ENCODE measurements around the gene VARS2. TPM values are rescaled to one million over a fixed set of nuclear protein-coding genes. Genes with fewer than 3 reads are reported as not detected.

Gene VARS2
- total and polyA plus RNA-seq, 9 of the 15 experiments (the other 6 are each of a cell fraction or from before 2014, with no cell fraction given): 1.6 to 53.6 (median 29.9) TPM

DNA sequence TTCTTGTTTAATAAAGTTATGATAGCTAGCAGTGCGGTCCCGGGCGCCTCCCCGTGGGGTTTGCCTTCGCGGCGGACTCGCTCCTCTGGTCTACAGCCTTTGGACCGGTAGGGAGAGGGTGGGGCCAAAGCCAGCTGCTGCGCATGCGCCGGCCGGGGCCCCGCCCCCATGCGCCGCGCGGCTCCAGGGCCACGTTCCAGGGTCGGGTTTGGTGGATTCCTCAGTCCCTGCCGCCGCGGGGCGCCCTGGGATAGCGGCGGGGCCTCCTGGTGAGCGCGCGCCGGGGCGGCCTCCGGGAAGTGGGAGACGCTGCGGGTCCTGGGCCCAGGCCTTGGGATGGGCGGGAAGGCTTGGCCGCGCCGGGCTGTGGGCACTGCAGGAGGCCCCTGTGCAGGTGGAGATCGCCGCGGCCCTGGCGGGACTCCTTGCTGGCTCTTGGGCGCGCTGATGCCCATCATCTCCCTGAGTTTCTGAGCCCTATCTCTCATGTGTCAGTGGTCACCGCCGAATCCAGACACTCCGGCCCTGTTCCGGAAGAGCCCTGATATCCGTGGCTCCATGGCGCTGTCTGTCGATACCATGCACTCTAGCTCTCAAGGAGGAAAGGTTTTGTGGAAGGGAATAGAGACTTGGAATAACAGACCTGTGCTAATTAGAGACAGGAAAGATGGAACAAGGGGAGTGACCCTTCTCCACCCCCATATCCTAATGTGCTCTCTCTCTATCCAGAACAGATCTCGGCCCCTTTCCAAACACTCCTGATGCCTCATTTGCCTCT, at the start of gene VARS2 (continued):
- TF ChIP-seq, protein P1, sequence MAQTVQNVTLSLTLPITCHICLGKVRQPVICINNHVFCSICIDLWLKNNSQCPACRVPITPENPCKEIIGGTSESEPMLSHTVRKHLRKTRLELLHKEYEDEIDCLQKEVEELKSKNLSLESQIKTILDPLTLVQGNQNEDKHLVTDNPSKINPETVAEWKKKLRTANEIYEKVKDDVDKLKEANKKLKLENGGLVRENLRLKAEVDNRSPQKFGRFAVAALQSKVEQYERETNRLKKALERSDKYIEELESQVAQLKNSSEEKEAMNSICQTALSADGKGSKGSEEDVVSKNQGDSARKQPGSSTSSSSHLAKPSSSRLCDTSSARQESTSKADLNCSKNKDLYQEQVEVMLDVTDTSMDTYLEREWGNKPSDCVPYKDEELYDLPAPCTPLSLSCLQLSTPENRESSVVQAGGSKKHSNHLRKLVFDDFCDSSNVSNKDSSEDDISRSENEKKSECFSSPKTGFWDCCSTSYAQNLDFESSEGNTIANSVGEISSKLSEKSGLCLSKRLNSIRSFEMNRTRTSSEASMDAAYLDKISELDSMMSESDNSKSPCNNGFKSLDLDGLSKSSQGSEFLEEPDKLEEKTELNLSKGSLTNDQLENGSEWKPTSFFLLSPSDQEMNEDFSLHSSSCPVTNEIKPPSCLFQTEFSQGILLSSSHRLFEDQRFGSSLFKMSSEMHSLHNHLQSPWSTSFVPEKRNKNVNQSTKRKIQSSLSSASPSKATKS (CRISPR knock-in tag; IDR thresholded peaks at IDR 0.05): no peak
- TF ChIP-seq, protein P2, sequence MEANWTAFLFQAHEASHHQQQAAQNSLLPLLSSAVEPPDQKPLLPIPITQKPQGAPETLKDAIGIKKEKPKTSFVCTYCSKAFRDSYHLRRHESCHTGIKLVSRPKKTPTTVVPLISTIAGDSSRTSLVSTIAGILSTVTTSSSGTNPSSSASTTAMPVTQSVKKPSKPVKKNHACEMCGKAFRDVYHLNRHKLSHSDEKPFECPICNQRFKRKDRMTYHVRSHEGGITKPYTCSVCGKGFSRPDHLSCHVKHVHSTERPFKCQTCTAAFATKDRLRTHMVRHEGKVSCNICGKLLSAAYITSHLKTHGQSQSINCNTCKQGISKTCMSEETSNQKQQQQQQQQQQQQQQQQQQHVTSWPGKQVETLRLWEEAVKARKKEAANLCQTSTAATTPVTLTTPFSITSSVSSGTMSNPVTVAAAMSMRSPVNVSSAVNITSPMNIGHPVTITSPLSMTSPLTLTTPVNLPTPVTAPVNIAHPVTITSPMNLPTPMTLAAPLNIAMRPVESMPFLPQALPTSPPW (CRISPR knock-in tag; IDR thresholded peaks at IDR 0.05): peak; percentile 80
- TF ChIP-seq ZNF165 (CRISPR knock-in tag; IDR thresholded peaks at IDR 0.05; ENCODE audit: borderline replicate concordance): no peak
- TF ChIP-seq, protein P3, sequence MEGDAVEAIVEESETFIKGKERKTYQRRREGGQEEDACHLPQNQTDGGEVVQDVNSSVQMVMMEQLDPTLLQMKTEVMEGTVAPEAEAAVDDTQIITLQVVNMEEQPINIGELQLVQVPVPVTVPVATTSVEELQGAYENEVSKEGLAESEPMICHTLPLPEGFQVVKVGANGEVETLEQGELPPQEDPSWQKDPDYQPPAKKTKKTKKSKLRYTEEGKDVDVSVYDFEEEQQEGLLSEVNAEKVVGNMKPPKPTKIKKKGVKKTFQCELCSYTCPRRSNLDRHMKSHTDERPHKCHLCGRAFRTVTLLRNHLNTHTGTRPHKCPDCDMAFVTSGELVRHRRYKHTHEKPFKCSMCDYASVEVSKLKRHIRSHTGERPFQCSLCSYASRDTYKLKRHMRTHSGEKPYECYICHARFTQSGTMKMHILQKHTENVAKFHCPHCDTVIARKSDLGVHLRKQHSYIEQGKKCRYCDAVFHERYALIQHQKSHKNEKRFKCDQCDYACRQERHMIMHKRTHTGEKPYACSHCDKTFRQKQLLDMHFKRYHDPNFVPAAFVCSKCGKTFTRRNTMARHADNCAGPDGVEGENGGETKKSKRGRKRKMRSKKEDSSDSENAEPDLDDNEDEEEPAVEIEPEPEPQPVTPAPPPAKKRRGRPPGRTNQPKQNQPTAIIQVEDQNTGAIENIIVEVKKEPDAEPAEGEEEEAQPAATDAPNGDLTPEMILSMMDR (IDR thresholded peaks at IDR 0.05 in 2 of 3, conservative IDR thresholded peaks at IDR 0.05 in 1 of 3; ENCODE audit: insufficient read depth in 2 of 3, low read depth in 1 of 3, low read length in 3 of 3): peak; percentile 58 to 68 (median 59); a peak in 5 of 6 replicates
- peak; percentile 82 for TF ChIP-seq E2F3 (CRISPR knock-in tag; IDR thresholded peaks at IDR 0.05)
- TF ChIP-seq ELF4 (CRISPR knock-in tag; IDR thresholded peaks at IDR 0.05): peak; percentile 11; the same call in 1 of the 2 replicates
- TF ChIP-seq MYBL2 (IDR thresholded peaks at IDR 0.05; ENCODE audit: low read depth): no peak
- no peak for TF ChIP-seq MYBL2 (CRISPR knock-in tag; IDR thresholded peaks at IDR 0.05; ENCODE audit: borderline replicate concordance)
- TF ChIP-seq STAG1 (CRISPR knock-in tag; IDR thresholded peaks at IDR 0.05; ENCODE audit: borderline replicate concordance): no peak; the same call in 1 of the 2 replicates
- TF ChIP-seq ZNF224 (CRISPR knock-in tag; IDR thresholded peaks at IDR 0.05): no peak
- TF ChIP-seq NFIC (IDR thresholded peaks at IDR 0.05): peak; percentile 31; the same call in 1 of the 2 replicates
- TF ChIP-seq EZH2 (IDR thresholded peaks at IDR 0.05; ENCODE audit: borderline replicate concordance, low read depth, low read length): no peak
- no peak for TF ChIP-seq MCM5 (IDR thresholded peaks at IDR 0.05; ENCODE audit: low read depth)
- TF ChIP-seq SIN3B (IDR thresholded peaks at IDR 0.05; ENCODE audit: low read depth): peak; percentile 47; the same call in 1 of the 2 replicates
- no peak for TF ChIP-seq ETS2 (tag; IDR thresholded peaks at IDR 0.05; ENCODE audit: borderline replicate concordance, poor library complexity, severe bottlenecking)
- TF ChIP-seq, protein P4, sequence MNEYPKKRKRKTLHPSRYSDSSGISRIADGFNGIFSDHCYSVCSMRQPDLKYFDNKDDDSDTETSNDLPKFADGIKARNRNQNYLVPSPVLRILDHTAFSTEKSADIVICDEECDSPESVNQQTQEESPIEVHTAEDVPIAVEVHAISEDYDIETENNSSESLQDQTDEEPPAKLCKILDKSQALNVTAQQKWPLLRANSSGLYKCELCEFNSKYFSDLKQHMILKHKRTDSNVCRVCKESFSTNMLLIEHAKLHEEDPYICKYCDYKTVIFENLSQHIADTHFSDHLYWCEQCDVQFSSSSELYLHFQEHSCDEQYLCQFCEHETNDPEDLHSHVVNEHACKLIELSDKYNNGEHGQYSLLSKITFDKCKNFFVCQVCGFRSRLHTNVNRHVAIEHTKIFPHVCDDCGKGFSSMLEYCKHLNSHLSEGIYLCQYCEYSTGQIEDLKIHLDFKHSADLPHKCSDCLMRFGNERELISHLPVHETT (CRISPR knock-in tag; conservative IDR thresholded peaks at IDR 0.05 in 1 of 2, IDR thresholded peaks at IDR 0.05 in 1 of 2): peak in 1 of 2 experiments; percentile 89; a peak in 2 of 4 replicates
- peak; percentile 85 for TF ChIP-seq ZNF583 (CRISPR knock-in tag; IDR thresholded peaks at IDR 0.05)
- no peak for TF ChIP-seq MTA2 (IDR thresholded peaks at IDR 0.05; ENCODE audit: low read depth)
- TF ChIP-seq EGR1 (conservative IDR thresholded peaks at IDR 0.05): peak; percentile 53
- no peak for TF ChIP-seq ZNF146 (CRISPR knock-in tag; IDR thresholded peaks at IDR 0.05; ENCODE audit: unreplicated experiment)
- no peak for TF ChIP-seq SRSF1 (IDR thresholded peaks at IDR 0.05; ENCODE audit: low read depth, low read length)

All from K562 (cell line).